Keratinocyte (primary cell): ENCODE data around the gene CDH13. TPM values are rescaled to one million over a fixed set of nuclear protein-coding genes. Genes with fewer than 3 reads are reported as not detected.

Experiments used
- DNase-seq: peaks from one replicate; pipeline ENCODE4 v3.0.0-alpha.2; 2011; ENCODE audit warnings: low read depth, missing footprints, low spot score
- FAIRE-seq: peaks from 2 replicates; lab custom pipeline; 2011; peaks lifted over from hg19 to GRCh38; lab: Jason Lieb, UNC
- H2AFZ ChIP-seq: 2 replicates; pipeline ENCODE4 v1.6.0; 2012; ENCODE audit warnings: low read length, control low read depth, inconsistent platforms; ENCODE audit not compliant: control insufficient read depth
- H3K27ac ChIP-seq: 2 replicates; pipeline ENCODE4 v1.5.1; 2011; ENCODE audit warnings: low read length; ENCODE audit not compliant: control insufficient read depth, insufficient read depth
- H3K27me3 ChIP-seq: 3 replicates; pipeline ENCODE4 v1.6.0; 2011; ENCODE audit warnings: low read length; ENCODE audit not compliant: control insufficient read depth, insufficient read depth; ENCODE audit errors: extremely low read depth
- H3K36me3 ChIP-seq, 2 experiments: 2 replicates in 1 of 2; 3 replicates in 1 of 2; pipeline ENCODE4 v1.5.1; 2011; ENCODE audit warnings: low read length in 2 of 2, mild to moderate bottlenecking in 1 of 2; ENCODE audit not compliant: control insufficient read depth in 2 of 2, insufficient read depth in 2 of 2; ENCODE audit errors: extremely low read depth in 1 of 2
- H3K4me1 ChIP-seq: 3 replicates; pipeline ENCODE4 v1.5.1; 2011; ENCODE audit warnings: low read length; ENCODE audit not compliant: control insufficient read depth, insufficient read depth; ENCODE audit errors: extremely low read depth
- H3K4me2 ChIP-seq: 3 replicates; pipeline ENCODE4 v1.6.0; 2011; ENCODE audit warnings: low read depth, low read length; ENCODE audit not compliant: control insufficient read depth, insufficient read depth; ENCODE audit errors: extremely low read depth
- H3K4me3 ChIP-seq, 3 experiments: fragments of 200-600 bp in 1 of 3; sonication (generic) in 1 of 3; 2 replicates in 2 of 3; 3 replicates in 1 of 3; pipeline ENCODE4 v1.5.1; 2011 to 2016; ENCODE audit warnings: low read length in 3 of 3, mild to moderate bottlenecking in 3 of 3, control low read depth in 2 of 3, inconsistent platforms in 1 of 3, low read depth in 1 of 3, mixed read lengths in 1 of 3, mixed run types in 1 of 3, moderate library complexity in 1 of 3; ENCODE audit not compliant: control insufficient read depth in 2 of 3, insufficient read depth in 2 of 3; ENCODE audit errors: extremely low read depth in 1 of 3
- H3K79me2 ChIP-seq: 2 replicates; pipeline ENCODE4 v1.6.0; 2012; ENCODE audit warnings: low read length; ENCODE audit not compliant: control insufficient read depth, insufficient read depth
- H3K9ac ChIP-seq: 3 replicates; pipeline ENCODE4 v1.6.0; 2011; ENCODE audit warnings: low read length; ENCODE audit not compliant: control insufficient read depth, insufficient read depth; ENCODE audit errors: extremely low read depth
- H3K9me1 ChIP-seq: 3 replicates; pipeline ENCODE4 v1.6.0; 2011; ENCODE audit warnings: low read length; ENCODE audit not compliant: control insufficient read depth, insufficient read depth; ENCODE audit errors: extremely low read depth
- H3K9me3 ChIP-seq: 2 replicates; pipeline ENCODE4 v1.5.1; 2012; ENCODE audit warnings: low read depth, low read length; ENCODE audit not compliant: control insufficient read depth
- H4K20me1 ChIP-seq: 3 replicates; pipeline ENCODE4 v1.6.0; 2011; ENCODE audit warnings: low read length; ENCODE audit not compliant: control insufficient read depth, insufficient read depth; ENCODE audit errors: extremely low read depth
- EZH2 ChIP-seq: IDR thresholded peaks from one replicate; pipeline ENCODE4 v1.6.1; 2012; ENCODE audit warnings: inconsistent platforms, mild to moderate bottlenecking, low read length, moderate library complexity
- dilution Hi-C: fragments of 300-500 bp; cut with MboI; formaldehyde crosslinking; loops from one replicate; pipeline ENCODE4 v1.7.0; 2020; ENCODE audit warnings: low sequenced_read_pairs; ENCODE audit not compliant: extremely low pct_ligation_motif_present
- polyA plus RNA-seq, 5 experiments: library from polyadenylated mRNA; depleted of rRNA in 3 of 5; stranded (reverse) in 3 of 5; stranded (forward) in 1 of 5; unstranded in 1 of 5; fragments of >200 nt; gene quantifications; 1 replicate in 1 of 5; 2 replicates in 3 of 5; 3 replicates in 1 of 5; pipeline versions ENCODE4 v1.2.1 to v1.2.3, GENCODE V29; 2011 to 2012; ENCODE audit warnings: missing spikeins in 2 of 5, low read depth in 1 of 5, low replicate concordance in 1 of 5
- TF ChIP-seq, protein P1 (sequence below), 3 experiments: IDR thresholded peaks in 1 of 3; conservative IDR thresholded peaks in 1 of 3; optimal IDR thresholded peaks in 1 of 3; 2 replicates in 2 of 3; 3 replicates in 1 of 3; pipeline versions ENCODE3 to v1.5.1; 2011; ENCODE audit warnings: low read length in 3 of 3, mild to moderate bottlenecking in 3 of 3, moderate library complexity in 2 of 3, control low read depth in 1 of 3, inconsistent platforms in 1 of 3; ENCODE audit not compliant: insufficient read depth in 2 of 3; ENCODE audit errors: extremely low read depth in 1 of 3

The CDH13 gene
- polyA plus RNA-seq, 1 donor (not counting 4 experiments of a cell fraction or from before 2014, with no cell fraction given) = 111 TPM

DNA sequence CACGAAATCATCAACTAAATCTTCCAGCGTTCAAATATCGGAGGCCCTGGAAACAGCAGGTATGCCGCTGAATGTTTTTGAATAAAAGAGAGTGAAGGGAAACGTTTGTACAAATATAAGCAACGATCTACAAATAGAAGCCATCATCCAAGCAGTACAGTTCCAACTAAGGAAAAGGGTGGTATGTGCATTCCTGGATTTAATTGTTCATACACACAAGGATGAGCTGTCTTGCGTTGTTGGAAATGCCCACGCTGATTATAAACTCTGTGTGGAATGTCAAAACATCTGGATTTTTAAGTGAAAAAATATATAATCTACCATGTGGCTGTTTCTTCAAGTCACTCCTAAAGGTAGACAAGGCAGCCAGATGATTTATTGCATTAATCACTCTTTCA, 989.2 kb downstream of the CDH13 start:
- Histone ChIP-seq H4K20me1 (no peaks in the 10 kb centered on the region), H3K9me1 (no peaks in the 10 kb centered on the region), H3K4me2 (no peak overlapping the region), H3K27me3 (no peaks in the 10 kb centered on the region), H2AFZ (no peak overlapping the region), H3K4me3 (no peak overlapping the region), H3K79me2 (no peaks in the 10 kb centered on the region), H3K27ac (no peak overlapping the region), H3K36me3 (peaks cover 0 to 2% of the 10 kb centered on the region in 2 experiments), H3K4me1 (peaks cover 7% of the 10 kb centered on the region), H3K9ac (no peak overlapping the region), H3K9me3 (no peaks in the 10 kb centered on the region)
- dilution Hi-C loops = no loop called here
- DNase-seq = no peak
- TF ChIP-seq EZH2 = no peak
- FAIRE-seq = no peak

DNA sequence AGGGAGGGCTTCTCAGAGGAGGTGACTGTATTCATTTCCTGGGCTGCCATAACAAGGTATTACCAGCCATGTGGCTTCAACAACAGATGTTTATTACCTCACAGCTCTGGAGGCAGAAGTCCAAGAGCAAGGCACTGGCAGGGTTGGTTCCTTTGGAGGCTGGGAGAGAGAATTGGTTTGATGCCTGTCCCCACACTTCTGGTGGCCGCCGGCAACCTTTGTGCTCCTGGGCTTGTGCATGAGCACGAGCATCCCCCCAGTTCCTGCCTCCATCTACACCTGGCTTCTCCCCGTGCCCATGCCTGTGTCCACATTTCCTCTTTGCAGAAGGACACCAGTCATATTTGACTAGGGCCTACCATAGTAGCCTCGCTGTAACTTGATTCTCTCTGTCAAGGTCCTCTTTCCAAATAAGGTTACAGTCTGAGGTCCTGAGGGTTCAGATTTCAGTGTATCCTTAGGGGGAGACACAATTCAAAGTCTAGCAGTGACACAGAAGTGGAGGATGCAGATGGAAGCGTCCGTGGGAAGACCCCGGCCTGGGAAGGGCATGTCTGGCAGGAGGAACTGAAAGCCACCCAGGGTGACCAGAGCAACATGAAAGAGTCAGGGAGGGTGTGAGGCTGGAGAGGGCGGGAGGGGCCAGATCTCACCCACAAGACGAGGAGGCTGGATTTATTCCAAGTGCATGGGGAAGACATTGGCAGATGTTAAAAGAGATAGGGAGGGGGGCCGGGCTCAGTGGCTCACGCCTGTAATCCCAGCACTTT, 992.8 kb downstream of the CDH13 start:
- Histone ChIP-seq H3K27me3 (no peaks in the 10 kb centered on the region), H3K79me2 (no peaks in the 10 kb centered on the region), H3K4me3 (no peak overlapping the region), H3K9me1 (no peaks in the 10 kb centered on the region), H3K36me3 (peaks cover 0 to 2% of the 10 kb centered on the region in 2 experiments), H3K4me2 (no peak overlapping the region), H4K20me1 (no peaks in the 10 kb centered on the region), H3K9ac (no peak overlapping the region), H3K4me1 (peaks cover 7% of the 10 kb centered on the region), H3K9me3 (no peaks in the 10 kb centered on the region), H2AFZ (no peak overlapping the region), H3K27ac (no peak overlapping the region)
- FAIRE-seq (no peak), DNase-seq (no peak)
- dilution Hi-C loops = no loop called here
- TF ChIP-seq, protein P1, sequence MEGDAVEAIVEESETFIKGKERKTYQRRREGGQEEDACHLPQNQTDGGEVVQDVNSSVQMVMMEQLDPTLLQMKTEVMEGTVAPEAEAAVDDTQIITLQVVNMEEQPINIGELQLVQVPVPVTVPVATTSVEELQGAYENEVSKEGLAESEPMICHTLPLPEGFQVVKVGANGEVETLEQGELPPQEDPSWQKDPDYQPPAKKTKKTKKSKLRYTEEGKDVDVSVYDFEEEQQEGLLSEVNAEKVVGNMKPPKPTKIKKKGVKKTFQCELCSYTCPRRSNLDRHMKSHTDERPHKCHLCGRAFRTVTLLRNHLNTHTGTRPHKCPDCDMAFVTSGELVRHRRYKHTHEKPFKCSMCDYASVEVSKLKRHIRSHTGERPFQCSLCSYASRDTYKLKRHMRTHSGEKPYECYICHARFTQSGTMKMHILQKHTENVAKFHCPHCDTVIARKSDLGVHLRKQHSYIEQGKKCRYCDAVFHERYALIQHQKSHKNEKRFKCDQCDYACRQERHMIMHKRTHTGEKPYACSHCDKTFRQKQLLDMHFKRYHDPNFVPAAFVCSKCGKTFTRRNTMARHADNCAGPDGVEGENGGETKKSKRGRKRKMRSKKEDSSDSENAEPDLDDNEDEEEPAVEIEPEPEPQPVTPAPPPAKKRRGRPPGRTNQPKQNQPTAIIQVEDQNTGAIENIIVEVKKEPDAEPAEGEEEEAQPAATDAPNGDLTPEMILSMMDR (optimal IDR thresholded peaks at IDR 0.05 in 1 of 3, IDR thresholded peaks at IDR 0.05 in 1 of 3, conservative IDR thresholded peaks at IDR 0.05 in 1 of 3; ENCODE audit: extremely low read depth in 1 of 3, insufficient read depth in 2 of 3, low read length in 3 of 3) = no peak
- TF ChIP-seq EZH2 = no peak
